CD4-positive, alpha-beta T cell (primary cell): ENCODE data around the gene ZNF410. TPM values are rescaled to one million over a fixed set of nuclear protein-coding genes. Genes with fewer than 3 reads are reported as not detected.
A peak's percentile ranks its signal among the peaks of the same experiment; 100 is the strongest.

Experiments used
- ATAC-seq: fragments of 200-7000 bp; cut with Tn5 transposase; one replicate; pipeline ENCODE4 v1.10.0; 2022; ENCODE audit warnings: mild to moderate bottlenecking; ENCODE audit not compliant: poor library complexity
- CTCF ChIA-PET: fragments of 350-600 bp; sonication (Branson Sonifier 250); formaldehyde crosslinking; loops from one replicate; lab custom pipeline; 2021; ENCODE audit warnings: antibody characterized with exemption, inconsistent platforms; lab: Charles Lee
- POLR2A ChIA-PET: fragments of 350-600 bp; sonication (Branson Sonifier 250); formaldehyde crosslinking; loops from one replicate; lab custom pipeline; 2021; ENCODE audit warnings: antibody characterized with exemption, inconsistent platforms; lab: Charles Lee
- DNase-seq, 14 experiments: peaks; one replicate each; pipeline ENCODE4 v3.0.0-alpha.2; 2013 to 2020; ENCODE audit warnings: mixed read lengths in 2 of 14
- H3K27ac ChIP-seq, 2 donors: one replicate each; pipeline versions ENCODE4 v1.5.1 to v1.7.0; 2013; ENCODE audit warnings: low read length in 2 of 2, low read depth in 1 of 2, mild to moderate bottlenecking in 1 of 2
- H3K27me3 ChIP-seq, 2 experiments: 1 replicate in 1 of 2; 2 replicates in 1 of 2; pipeline versions ENCODE4 v1.6.1 to v1.7.0; 2013; ENCODE audit warnings: low read length in 2 of 2, control low read depth in 1 of 2, mild to moderate bottlenecking in 1 of 2, moderate library complexity in 1 of 2; ENCODE audit not compliant: insufficient read depth in 2 of 2, control insufficient read depth in 1 of 2
- H3K36me3 ChIP-seq: one replicate; pipeline ENCODE4 v1.6.1; 2013; ENCODE audit warnings: low read length, control low read depth; ENCODE audit not compliant: insufficient read depth
- H3K4me1 ChIP-seq: one replicate; pipeline ENCODE4 v1.6.1; 2013; ENCODE audit warnings: low read length, control low read depth; ENCODE audit not compliant: insufficient read depth
- H3K4me3 ChIP-seq: one replicate; pipeline ENCODE4 v1.5.1; 2013; ENCODE audit warnings: mild to moderate bottlenecking, low read length, moderate library complexity
- H3K9me3 ChIP-seq, 2 experiments: 1 replicate in 1 of 2; 2 replicates in 1 of 2; pipeline versions ENCODE4 v1.6.1 to v1.7.0; 2013; ENCODE audit warnings: low read length in 2 of 2, mild to moderate bottlenecking in 2 of 2, control low read depth in 1 of 2, moderate library complexity in 1 of 2; ENCODE audit not compliant: control insufficient read depth in 1 of 2, insufficient read depth in 1 of 2
- H3K27ac Mint-ChIP-seq: one replicate; pipeline ENCODE4 v1.8.0; 2020; ENCODE audit warnings: mixed read lengths
- H3K27me3 Mint-ChIP-seq: one replicate; pipeline ENCODE4 v1.8.0; 2021; ENCODE audit warnings: mixed read lengths
- H3K36me3 Mint-ChIP-seq: one replicate; pipeline ENCODE4 v1.8.0; 2021; ENCODE audit warnings: low read depth, mixed read lengths
- H3K4me1 Mint-ChIP-seq: one replicate; pipeline ENCODE4 v1.8.0; 2021; ENCODE audit warnings: low read depth, mixed read lengths
- H3K4me3 Mint-ChIP-seq: one replicate; pipeline ENCODE4 v1.8.0; 2020; ENCODE audit warnings: mild to moderate bottlenecking, mixed read lengths
- H3K9me3 Mint-ChIP-seq: one replicate; pipeline ENCODE4 v1.8.0; 2020; ENCODE audit warnings: mixed read lengths
- CTCF ChIP-seq: fragments of 200-600 bp; IDR thresholded peaks from one replicate; pipeline ENCODE4 v1.8.0; 2022; ENCODE audit warnings: antibody characterized with exemption, mild to moderate bottlenecking
- intact Hi-C, 2 experiments: fragments of 100-400 bp; cut with DNase I in 1 of 2; cut with micrococcal nuclease in 1 of 2; formaldehyde crosslinking; loops; one replicate each; pipeline versions ENCODE4 v1.15.1 to v1.9.0; 2023 to 2025; cut with DNase I, micrococcal nuclease
- total RNA-seq, 174 experiments: library from RNA in 2 of 174; stranded (reverse) in 2 of 174; gene quantifications; one replicate each; pipeline ENCODE4 v1.2.3 and lab custom pipeline; 2021 to 2026

The ZNF410 gene
- total RNA-seq, 2 experiments from 2014 or later: 74.3 to 81.1 TPM

DNA sequence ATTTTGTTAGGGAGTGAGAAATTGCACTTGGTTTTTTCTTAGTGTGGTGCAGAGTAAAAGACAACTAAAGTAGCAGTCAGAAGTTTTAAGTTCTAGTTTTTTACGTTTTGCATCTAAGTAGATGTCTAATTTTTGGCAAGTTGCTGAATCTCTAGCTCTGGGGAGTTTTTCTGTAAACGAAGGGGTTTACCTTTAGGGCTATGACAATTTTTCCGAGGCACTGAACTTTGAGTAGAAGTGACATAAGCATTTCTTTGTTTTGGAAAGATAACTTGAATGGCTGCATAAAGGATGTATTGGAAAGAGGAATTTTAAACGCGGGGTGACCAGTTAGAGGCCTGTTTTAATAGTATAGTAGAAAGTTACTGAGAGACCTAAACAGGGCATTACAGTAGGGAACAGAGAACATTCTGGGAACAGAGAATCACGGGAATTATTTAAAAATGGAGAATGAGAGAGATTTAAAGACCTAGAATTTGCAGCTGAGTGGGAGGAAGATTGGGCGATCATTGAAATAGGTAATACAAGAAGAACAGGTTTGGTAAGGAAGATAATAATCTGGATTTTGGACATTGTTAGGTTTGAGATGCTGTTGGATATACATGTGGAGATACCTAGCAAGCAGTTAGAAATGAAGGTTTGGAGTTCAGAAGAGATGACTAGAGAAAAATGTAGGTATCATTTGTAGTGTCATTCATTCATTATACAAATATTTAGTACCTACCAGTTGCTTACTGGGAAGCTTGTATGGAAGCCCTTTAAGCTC is 1.2 kb downstream of the ZNF410 start:
- no peak for ATAC-seq
- no peaks in the 10 kb centered on the region for H3K9me3 Mint-ChIP-seq
- peak overlapping the region; percentile 98 for H3K4me3 ChIP-seq
- ChIA-PET POLR2A (interaction anchor here (0.9 to 3.8 kb wide), 10 partner anchors 18 to 830 kb away, joined by 3 to 31 read pairs (median 5); partner anchors contain the start of genes BBOF1, COQ6, ENTPD5 and FAM161B), CTCF (no interaction called here)
- peaks cover 21% of the 10 kb centered on the region for H3K4me1 ChIP-seq
- no peaks in the 10 kb centered on the region for H3K27me3 Mint-ChIP-seq
- peak in 3 of 14 experiments; percentile 13 to 44 (median 41) for DNase-seq
- no peak for TF ChIP-seq CTCF
- H3K36me3 ChIP-seq: peaks cover 7% of the 10 kb centered on the region
- H3K27me3 ChIP-seq: no peaks in the 10 kb centered on the region
- H3K4me3 Mint-ChIP-seq: peak overlapping the region; percentile 98
- intact Hi-C loops: loop anchor here (2.0 to 10.0 kb wide), 3 partner anchors 36 to 163 kb away; partner anchors contain the start of genes BBOF1 (in 1 of the 2), ENTPD5 (in 1 of the 2) and PTGR2 (in 1 of the 2)
- no peaks in the 10 kb centered on the region for H3K9me3 ChIP-seq
- peaks cover 29% of the 10 kb centered on the region for H3K36me3 Mint-ChIP-seq
- peak overlapping the region; percentile 93 to 98 for H3K27ac ChIP-seq
- peak overlapping the region; percentile 94 for H3K27ac Mint-ChIP-seq
- H3K4me1 Mint-ChIP-seq: peaks cover 53% of the 10 kb centered on the region

DNA sequence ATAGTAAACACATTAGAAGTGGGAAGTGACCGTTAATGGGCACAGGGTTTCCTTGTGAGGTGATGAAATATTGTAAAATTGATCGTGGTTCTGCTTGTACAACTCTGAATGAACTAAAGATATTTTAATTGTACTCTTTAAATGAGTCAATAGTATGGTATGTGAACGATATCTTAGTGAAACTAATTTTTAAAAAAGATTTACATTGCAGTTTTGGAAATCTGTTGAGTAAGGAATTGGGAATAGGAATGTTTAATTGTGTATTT is 1.7 kb downstream of the ZNF410 start:
- peak overlapping the region in 1 of 2 donors; percentile 53 for H3K27ac ChIP-seq
- H3K27me3 ChIP-seq: no peaks in the 10 kb centered on the region
- ChIA-PET POLR2A (interaction anchor here (1.1 to 3.8 kb wide), 4 partner anchors 19 to 830 kb away, joined by 3 to 31 read pairs (median 12); partner anchors contain the start of genes PTGR2 and RBM25), CTCF (no interaction called here)
- no peaks in the 10 kb centered on the region for H3K9me3 ChIP-seq
- Mint-ChIP-seq H3K36me3 (peaks cover 32% of the 10 kb centered on the region), H3K4me1 (peaks cover 53% of the 10 kb centered on the region), H3K27me3 (no peaks in the 10 kb centered on the region), H3K4me3 (peak overlapping the region; percentile 98), H3K9me3 (no peaks in the 10 kb centered on the region), H3K27ac (peak overlapping the region; percentile 94)
- no peak overlapping the region for H3K4me3 ChIP-seq
- H3K4me1 ChIP-seq: peaks cover 21% of the 10 kb centered on the region
- ATAC-seq (no peak), DNase-seq (peak in 1 of 14 experiments; percentile 7)
- intact Hi-C loops: loop anchor here (5.0 to 10.0 kb wide), 2 partner anchors 36 to 164 kb away; partner anchors contain the start of gene PTGR2 (in 1 of the 2)
- peaks cover 12% of the 10 kb centered on the region for H3K36me3 ChIP-seq
- TF ChIP-seq CTCF: no peak

- DNase-seq (no peak), ATAC-seq (no peak)
- Histone ChIP-seq H3K4me3 (no peak overlapping the region), H3K27me3 (no peaks in the 10 kb centered on the region), H3K36me3 (peaks cover 18% of the 10 kb centered on the region), H3K4me1 (peaks cover 21% of the 10 kb centered on the region), H3K27ac (no peak overlapping the region), H3K9me3 (no peaks in the 10 kb centered on the region)
- no peaks in the 10 kb centered on the region for H3K9me3 Mint-ChIP-seq
- H3K36me3 Mint-ChIP-seq: peaks cover 38% of the 10 kb centered on the region
- no peak for TF ChIP-seq CTCF
- peak overlapping the region; percentile 94 for H3K27ac Mint-ChIP-seq
- ChIA-PET CTCF (no interaction called here), POLR2A (interaction anchor here (1.1 to 3.8 kb wide), 3 partner anchors 18 to 831 kb away, joined by 3 to 21 read pairs (median 4); partner anchors contain the start of gene RBM25)
- H3K27me3 Mint-ChIP-seq: no peaks in the 10 kb centered on the region
- intact Hi-C loops: loop anchor here (5.0 to 10.0 kb wide), 2 partner anchors 37 to 164 kb away; partner anchors contain the start of gene PTGR2 (in 1 of the 2)
- peak overlapping the region; percentile 98 for H3K4me3 Mint-ChIP-seq
- H3K4me1 Mint-ChIP-seq: peaks cover 53% of the 10 kb centered on the region
These were observed 2.3 kb downstream of the ZNF410 start for GRCh38 chr14:73888971-73889370.
